HG03342 (cell line): ENCODE measurements around the gene CCDC158.
"Not testable (repeated sequence)": the region's sequence is repeated elsewhere in the genome, so short reads cannot be mapped to it uniquely, and the experiment has no call there.

Experiments
- ATAC-seq: cut with Tn5 transposase; IDR thresholded peaks from one replicate; pipeline ENCODE4 v1.9.1; 2021; ENCODE audit warnings: mild to moderate bottlenecking, moderate library complexity; ENCODE audit not compliant: unreplicated experiment

The CCDC158 gene

DNA sequence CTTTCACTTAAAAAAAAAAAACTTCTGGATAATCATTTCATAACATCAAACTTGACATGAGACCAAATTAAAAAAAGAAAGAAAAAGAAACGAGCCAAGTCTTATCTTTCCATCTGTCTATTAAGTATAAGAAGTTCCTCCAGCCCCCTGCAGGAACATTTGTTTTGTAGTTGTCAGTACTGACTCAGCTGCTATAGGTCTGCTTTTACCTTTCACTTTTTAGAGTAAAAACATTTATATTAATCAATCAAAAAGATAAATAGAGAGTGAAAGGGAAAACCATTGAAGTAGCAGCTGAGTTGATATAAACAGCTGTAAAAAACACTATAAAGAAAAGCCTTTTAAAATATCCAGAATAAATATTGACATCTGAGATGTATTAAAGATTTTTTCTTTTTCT lies 46.1 kb downstream of the CCDC158 start:
- no peak for ATAC-seq

GRCh38 chr4:76373919-76374552 lies 46.9 kb downstream of the CCDC158 start:
- ATAC-seq, result no peak

GRCh38 chr4:76366737-76367136 lies 54.2 kb downstream of the CCDC158 start:
- no peak for ATAC-seq

DNA sequence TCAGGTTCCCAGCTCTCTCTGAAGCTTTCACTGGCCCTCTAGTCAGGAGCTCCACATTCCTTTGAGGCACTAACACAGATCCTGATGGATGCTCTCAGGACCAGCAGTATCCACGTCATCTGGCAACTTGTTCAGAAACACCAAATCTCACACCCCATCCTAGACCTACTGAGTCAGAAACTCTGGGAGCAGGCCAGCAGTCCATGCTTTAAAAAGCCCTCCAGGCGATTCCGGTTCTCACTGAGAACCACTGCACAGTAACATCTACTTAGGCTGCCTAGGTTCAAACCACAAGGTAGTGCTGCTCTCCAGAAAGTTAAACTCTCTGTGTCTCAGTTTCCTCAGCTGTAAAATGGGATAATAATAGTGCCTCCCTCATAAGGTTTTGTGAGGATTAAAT lies 55.3 kb downstream of the CCDC158 start:
- no peak for ATAC-seq

DNA sequence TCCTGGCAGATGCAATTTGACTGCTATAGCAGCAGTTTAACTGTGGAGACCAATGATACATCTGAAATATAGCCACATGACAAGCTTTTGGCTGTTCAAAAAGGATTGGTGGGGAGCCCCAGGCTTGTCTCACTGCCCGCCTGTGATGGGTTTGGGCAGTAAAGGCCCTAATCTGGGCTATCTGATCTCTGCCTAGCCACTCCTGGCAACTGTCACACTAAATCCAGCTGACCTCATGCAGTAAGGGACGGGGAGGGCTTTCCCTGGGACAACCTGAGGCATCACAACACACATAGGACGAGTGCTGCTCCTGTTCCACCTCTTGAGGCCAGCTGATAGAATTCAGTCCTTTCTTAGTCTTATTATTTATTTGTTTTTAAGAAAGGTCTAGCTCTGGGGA lies 56.2 kb downstream of the CCDC158 start:
- ATAC-seq, result no peak

DNA sequence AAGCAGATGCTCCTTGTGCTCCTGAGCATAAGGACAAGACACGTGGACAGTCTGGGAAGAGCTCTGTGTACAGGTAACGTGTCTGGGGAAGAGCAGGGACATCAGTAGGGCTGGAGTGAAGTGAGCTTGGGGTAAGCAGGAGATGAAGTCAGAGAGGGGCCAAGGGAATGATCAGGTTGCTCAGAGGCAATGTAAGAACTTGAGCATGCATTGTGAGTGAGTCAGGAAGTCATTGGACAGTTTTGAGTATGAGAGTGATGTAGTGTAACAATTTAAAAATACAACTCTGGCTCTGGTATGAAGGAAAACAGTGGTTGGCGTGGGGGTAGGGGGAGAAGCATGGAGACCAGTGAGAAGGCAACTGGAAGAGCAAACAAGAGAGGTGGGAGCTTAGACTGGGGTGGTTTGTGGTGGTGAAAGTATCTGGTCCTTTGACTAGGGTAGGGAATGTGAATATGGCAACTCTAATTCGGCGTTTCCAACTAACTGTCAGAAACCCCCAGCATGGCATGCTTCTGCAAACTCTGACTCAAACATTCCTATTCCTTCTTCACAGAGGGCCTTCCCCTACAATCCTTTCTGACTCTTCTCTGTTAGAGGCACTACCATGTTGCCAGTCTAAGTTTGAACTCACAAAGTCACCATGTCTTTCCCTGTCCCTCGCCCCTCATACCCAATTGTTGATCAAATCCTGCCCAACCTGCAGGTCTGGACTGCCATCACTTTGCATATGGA lies 57.2 kb downstream of the CCDC158 start:
- ATAC-seq, result no peak

GRCh38 chr4:76361689-76362412 lies 59.1 kb downstream of the CCDC158 start:
- no peak for ATAC-seq

DNA sequence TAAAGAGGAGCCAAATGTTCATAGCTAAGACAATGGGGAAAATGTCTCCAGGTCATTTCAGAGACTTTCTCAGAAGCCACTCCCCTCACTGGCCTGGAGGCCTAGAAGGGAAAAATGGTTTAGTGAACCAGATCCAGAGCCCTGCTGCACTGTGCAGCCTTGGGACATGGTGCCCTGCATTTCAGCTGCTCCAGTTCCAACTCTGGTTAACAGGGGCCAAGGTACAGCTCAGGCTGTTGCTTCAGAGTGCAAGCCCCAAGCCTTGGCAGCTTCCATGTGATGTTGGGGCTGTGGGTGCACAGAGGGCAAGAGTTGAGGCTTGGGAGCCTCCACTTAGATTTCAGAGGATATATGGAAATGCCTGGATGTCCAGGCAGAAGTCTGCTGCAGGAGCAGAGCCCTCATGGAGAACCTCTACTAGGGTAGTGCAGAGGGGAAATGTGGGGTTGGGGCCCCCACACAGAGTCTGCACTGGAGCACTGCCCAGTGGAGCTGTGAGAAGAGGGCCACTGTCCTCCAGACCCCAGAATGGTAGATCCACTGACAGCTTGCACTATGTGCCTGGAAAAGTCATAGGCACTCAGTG lies 61.0 kb downstream of the CCDC158 start:
- ATAC-seq, result not testable (repeated sequence)

- no peak for ATAC-seq
These were observed 63.0 kb downstream of the CCDC158 start for GRCh38 chr4:76357981-76358380.

DNA sequence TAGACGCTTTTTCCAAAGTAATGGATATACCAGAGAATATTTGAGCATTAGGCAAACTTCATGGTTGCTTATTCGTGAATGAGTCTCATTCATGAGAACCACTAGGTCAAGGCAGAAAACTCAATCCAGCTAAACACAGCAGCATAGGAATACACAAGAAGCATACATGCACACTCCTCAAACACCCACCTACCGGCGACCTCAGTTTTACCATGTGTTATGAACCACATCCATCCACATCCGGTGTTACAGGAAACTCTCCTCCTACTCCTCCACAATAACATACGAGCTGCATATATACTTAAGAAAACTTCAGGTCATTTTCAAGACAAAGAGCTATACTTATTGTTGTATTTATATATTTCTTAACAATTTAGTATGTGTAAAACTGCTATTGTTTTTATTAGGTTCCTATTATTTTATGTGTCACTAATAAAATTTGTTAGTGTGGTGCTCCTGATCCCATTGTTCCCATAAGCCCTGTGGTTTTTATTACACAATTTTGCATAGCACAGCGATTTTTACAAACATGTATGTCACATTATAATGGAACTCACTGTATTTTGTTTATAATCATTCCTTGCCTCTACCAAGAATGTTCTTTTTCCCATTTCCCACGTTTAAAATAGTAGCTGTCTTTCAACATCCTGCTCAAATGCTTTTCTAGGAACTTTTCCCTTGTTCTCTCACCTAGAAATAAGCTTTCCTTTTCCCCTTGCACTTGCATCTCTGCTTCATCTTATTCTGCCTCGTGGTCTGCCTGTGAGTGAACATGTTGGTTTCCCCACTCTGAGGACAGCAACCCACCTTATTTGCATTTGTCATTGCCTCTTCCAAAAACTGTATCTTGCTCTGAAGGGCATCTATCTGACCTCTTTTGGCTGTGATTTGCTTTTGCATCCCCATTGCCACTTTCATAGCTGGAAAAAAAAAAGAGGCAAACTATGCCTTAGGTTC lies 66.1 kb downstream of the CCDC158 start:
- no peak for ATAC-seq

DNA sequence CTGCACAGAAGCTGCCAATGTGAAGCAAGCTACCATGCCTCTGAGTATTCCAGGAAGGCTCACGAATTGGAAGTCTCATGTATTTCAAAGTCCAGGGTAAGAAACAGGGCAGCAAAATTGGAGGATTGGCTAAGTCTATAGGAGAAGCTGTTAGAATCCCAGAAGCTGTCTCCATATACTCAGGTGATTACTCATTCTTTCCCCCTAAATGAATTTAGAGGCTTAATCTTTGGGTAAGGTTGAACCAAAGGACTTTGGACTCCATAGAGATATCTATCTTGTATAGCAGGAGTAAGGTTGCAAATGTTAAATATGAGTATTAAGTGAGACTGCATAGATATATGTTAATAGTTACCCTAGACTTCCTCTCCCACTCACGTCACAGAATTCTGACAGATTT lies 78.1 kb downstream of the CCDC158 start:
- no peak for ATAC-seq

DNA sequence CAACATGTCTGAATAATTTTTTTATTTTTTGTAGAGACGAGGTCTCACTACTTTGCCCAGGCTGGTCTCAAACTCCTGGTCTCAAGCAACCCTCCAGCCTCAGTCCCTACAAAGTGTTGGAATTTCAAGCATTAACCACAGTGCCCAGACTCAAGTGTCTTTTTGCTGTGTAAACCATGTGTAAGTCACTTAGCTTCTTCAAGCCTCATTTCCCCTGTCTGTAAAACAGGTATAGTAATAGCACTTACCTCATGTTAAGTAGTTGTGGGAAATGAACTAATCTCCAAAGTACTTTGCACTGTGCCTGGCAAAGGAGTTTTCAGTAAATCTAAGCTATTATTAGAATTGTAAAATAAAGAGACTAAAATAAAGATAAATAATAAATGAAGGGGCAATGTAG lies 78.8 kb downstream of the CCDC158 start:
- ATAC-seq, result no peak

DNA sequence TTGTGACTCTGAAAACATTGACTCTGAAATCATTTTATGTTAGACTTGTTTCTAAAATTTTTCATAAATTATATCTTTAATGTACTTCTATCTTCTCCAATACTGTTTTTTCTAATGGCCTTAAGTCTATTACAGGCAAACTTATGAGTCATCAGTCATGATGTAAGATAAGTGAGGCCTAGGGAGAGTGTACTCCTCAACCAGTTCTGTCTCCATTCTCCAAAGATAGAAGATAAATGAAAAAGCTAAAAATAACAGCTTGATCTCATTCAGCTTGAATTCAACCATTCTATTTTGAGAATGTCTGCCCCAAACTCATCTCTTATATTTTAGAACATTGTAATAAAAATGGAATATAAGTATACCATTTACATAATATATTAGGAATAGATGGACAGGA lies 79.9 kb downstream of the CCDC158 start:
- no peak for ATAC-seq

- no peak for ATAC-seq
These were observed 81.6 kb downstream of the CCDC158 start for GRCh38 chr4:76339364-76339763.

DNA sequence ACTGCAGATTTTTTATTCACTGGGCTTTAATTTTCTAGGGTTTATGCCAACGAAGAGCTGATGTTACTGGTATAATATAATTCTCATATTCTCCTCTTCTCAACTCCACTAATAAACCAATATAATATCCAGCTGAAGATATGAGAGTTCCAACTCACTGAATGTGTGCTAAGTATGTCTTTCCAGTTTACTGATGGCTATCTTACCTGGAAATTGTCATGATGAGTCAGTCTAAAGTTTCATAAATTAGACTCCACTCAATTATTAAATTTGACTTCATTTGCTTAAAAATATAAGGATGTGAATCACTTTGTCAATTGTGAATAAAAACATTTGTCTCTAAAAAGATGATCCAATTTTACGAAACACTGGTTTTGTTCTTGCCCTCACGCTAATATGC lies 86.1 kb downstream of the CCDC158 start:
- ATAC-seq, result no peak

DNA sequence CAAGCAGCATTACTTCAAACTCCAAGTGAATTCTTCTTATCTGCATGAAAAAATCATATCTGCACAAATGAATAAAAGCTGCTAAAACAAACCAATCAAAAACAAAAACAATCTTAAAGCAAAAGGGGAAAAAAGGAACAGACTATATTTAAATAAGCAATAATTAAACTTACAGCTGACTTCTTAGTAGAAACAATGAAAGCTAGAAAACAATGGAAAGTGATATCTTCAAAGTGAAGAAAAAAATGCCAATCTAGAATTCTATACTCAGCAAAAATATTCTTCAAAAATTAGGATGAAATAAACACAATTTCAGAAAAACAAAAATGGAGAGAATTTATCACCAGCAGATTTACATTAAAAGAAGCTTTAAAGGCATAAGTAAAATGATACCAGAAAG lies 94.4 kb downstream of the CCDC158 start:
- ATAC-seq, result no peak

- ATAC-seq, result no peak
These were observed 95.9 kb downstream of the CCDC158 start for GRCh38 chr4:76325072-76325471.

- ATAC-seq, result no peak
These were observed 98.7 kb downstream of the CCDC158 start for GRCh38 chr4:76322236-76322635.

- ATAC-seq, result no peak
These were observed 104.8 kb downstream of the CCDC158 start for GRCh38 chr4:76316131-76316530.

DNA sequence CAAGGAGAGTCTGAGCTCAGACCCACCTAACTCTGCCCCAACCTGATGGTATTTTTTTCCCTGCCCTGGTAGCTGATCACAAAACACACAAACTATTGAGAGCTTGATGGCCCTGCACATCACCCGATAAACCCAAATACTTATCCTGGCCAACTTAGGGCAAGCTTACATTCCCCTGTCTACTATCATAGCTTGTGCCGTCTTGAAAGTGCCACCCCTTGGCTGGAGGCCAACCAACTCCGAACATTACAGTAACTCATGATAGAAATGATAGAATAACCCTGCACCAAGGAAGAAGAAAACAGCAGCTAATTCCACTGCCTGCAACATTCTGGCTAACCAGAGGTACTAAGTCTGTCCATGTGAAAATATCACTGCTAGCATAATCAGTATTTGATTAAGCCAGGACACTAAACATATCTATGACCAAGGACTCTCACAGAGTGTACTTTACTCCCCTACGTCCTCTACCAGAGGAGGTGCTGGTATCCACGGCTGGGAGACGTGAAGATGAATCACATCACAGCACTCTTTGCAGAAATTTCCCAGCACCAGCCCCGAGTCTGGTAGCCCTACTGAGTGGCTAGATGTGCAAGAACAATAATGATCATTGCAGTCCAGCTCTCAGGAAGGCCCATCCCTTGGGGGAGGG lies 105.5 kb downstream of the CCDC158 start:
- no peak for ATAC-seq
